ENCODE measurements around the gene AP1B1.

Gene AP1B1

DNA sequence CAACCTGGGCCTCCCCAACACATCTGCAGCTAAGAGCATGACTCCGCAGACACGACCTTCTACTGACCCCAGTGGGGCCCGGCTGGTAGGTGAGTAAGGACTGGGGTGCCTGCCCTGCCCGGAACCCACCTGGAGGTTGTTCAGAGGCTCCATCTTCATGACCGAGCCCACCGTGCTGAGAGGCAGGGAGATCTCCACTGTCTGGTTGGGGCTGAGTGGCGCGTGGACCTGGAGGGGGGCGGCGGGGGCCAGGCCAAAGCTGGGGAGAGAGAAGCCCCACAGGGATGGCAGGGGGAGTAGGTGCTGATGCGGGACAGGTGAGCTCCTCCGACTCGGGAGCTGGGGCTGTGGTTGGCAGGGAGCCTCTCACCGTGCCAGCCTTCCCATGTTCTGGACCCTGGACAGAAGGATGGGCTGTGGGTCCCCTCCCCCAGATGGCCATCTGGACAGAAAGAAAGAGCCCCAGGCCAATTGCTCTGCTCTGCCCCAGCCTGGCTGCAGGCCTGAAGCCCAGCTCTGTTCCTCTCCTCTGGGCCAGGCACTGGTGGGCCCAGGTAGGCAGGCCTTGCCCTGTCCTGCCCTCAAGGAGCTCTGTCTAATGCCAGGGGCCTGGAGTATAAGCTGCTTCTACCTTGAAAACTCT is 56.6 kb downstream of the AP1B1 start:
- DNase-seq (ENCODE audit: low read depth): peak; percentile 36

- DNase-seq (ENCODE audit: low read depth): peak; percentile 73
These were observed 57.2 kb downstream of the AP1B1 start for GRCh38 chr22:29331213-29331612.

DNA sequence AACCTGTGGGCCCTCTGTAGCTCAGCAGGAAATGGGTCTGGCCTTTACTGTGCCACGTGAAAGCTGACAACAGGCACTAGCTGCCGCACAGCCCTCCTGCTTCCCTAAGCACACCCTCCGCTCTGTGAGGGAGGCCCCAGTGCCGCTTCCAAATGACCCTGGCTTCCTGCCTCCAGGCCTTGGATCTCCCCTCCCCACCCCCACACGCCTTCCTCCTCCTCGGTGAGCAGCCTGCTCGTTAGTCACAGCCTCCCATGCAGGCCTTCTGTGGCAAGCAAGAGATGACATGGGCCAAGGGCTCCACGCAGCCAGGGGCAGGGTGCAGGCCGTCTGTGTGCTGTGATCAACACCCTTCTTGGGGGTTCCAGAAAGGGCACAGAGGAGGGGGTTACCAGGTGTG is 57.6 kb downstream of the AP1B1 start:
- DNase-seq (ENCODE audit: low read depth): peak; percentile 90

- no peak for DNase-seq (ENCODE audit: low read depth)
These were observed 58.1 kb downstream of the AP1B1 start for GRCh38 chr22:29330291-29330690.

GRCh38 chr22:29329581-29329980 is 58.8 kb downstream of the AP1B1 start:
- no peak for DNase-seq (ENCODE audit: low read depth)

GRCh38 chr22:29328566-29329500 is 59.5 kb downstream of the AP1B1 start:
- DNase-seq (ENCODE audit: low read depth): peak; percentile 51

DNA sequence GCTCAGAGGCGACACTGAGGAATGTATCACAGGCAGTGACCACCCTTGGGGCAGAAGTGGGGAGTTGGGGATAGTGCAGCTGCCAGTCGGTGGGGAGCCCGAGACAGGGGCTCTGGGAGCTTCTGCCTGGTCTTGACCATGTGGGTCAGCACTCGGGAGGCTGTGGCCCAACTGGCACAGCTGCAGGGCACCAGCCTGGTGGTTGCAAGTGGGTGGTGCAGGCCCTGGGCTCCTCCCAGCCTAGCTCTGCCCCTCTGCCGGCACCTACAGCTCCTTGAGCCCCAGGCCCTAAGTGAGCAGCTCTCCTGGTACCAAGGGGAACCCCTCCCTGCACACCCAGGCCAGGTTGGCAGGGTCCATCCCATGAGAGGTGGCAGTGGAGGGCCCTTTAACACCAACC is 60.3 kb downstream of the AP1B1 start:
- no peak for DNase-seq (ENCODE audit: low read depth)

- no peak for DNase-seq (ENCODE audit: low read depth)
These were observed 61.1 kb downstream of the AP1B1 start for GRCh38 chr22:29327089-29327764.

GRCh38 chr22:29326481-29326880 is 61.9 kb downstream of the AP1B1 start:
- DNase-seq (ENCODE audit: low read depth): no peak

- no peak for DNase-seq (ENCODE audit: low read depth)
These were observed 62.5 kb downstream of the AP1B1 start for GRCh38 chr22:29325785-29326315.

DNA sequence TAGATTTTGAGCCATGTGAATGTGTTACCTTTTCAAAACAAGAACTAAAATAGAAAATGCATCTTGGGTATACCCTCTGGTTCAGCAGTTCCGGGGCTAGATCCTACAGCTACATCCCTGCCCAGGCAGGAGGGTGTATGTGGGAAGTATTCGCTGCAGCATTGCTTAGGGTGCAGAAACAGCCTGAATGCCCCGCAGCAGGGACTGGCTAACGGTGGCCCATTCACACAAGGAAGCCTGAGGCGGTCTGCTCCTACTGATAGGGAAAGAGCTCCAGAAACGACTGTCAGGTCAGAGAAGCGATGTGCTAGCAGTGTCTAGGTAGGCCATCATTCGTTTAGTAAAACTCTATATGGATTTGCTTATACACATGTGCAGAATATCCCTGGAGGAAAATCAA is 63.0 kb downstream of the AP1B1 start:
- DNase-seq (ENCODE audit: low read depth): no peak

DNA sequence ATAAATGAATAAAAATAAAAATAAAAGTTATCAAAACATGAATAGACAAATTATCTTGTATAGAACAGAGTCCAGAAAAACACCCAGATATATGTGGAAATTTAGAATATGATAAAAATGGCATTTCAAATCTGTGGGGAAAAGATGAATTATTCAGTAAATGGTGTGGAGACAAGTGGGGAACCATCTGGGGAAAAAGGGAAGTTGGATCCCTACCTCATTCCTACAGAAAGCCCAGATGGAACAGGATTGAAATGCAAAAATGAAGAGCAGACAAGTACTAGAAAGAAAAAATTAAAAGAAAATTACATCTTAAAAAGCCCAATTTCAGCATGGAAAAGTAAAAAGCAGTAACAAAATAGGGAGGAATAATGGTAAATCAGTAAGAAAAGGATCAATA is 64.7 kb downstream of the AP1B1 start:
- DNase-seq (ENCODE audit: low read depth): no peak

DNA sequence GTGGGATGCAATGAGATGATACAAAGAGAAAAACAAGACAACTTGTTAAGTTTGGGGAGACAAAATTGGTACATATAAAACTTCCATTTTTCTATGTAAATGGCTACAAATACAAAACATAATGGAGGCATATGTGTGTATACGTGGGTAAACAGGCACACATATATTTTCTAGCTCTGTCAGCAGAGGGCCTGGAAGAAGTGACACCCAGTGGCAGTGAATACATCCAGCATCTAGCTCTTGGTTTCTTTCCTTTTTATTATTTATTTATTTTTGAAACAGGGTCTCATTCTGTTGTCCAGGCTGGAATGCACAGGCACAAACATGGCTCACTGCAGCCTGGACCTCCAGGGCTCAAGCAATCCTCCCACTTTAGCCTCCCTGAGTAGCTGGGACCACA is 67.8 kb downstream of the AP1B1 start:
- peak; percentile 46 for DNase-seq (ENCODE audit: low read depth)

DNA sequence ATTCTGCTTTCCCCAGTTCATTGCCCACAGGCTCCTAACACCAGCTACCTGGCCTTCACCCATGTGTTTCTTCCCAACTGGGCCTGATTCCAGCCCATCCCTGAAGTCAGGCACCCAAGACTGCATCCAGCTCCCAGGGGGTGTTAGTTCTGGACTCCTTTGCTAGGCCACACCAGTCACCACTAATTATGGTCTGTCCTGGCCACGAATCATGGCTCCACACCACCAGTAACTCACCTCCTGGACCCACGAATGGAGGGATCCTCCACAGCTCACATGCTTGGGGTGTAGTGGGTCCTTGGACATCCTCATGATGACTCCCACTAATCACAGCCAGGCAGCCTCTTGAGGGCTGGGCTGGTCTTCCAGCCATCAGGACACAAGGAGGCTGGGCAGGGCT is 69.3 kb downstream of the AP1B1 start:
- DNase-seq (ENCODE audit: low read depth): no peak

DNA sequence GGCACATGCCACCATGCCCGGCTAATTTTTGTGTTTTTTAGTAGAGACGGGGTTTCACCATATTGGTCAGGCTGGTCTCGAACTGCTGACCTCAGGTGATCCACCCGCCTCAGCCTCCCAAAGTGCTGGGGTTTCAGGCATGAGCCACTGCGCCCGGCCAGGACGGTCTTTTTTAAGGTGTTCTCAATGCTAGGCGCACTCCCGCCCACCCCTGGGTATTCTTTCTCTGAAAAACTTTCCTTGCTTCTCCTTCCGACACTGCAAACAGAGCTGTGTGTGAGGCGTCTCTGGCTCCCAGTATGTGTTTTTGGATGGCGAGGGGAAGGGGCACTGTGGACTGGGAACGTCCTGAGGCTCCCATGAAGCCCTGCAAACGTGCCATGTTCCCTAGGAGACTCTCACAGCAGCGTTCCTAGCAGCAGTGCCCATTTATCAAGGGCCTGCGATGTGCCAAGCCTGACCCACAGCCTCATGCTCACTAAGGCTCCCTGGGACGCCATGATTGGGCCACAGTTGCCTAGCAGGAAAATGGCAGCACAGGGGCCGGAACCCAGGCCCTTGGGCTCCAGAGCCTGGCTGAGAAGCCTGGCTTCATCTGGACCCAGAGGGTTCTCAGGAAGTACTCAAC is 70.4 kb downstream of the AP1B1 start:
- no peak for DNase-seq (ENCODE audit: low read depth)

GRCh38 chr22:29316141-29316828 is 72.1 kb downstream of the AP1B1 start:
- no peak for DNase-seq (ENCODE audit: low read depth)

GRCh38 chr22:29315286-29316140 is 72.9 kb downstream of the AP1B1 start, which contains the start of gene RASL10A:
RASL10A (minus strand) TSS chr22:29315697; CDS start chr22:29315246, 451 bp downstream.
- DNase-seq (ENCODE audit: low read depth): peak; percentile 30

GRCh38 chr22:29314537-29315285 is 73.7 kb downstream of the AP1B1 start:
- DNase-seq (ENCODE audit: low read depth): peak; percentile 30

GRCh38 chr22:29313576-29314466 is 74.5 kb downstream of the AP1B1 start:
- no peak for DNase-seq (ENCODE audit: low read depth)
